AML-193 (cell line): ENCODE measurements around the gene AGAP1.
A peak's percentile ranks its signal among the peaks of the same experiment; 100 is the strongest.
"Not testable (repeated sequence)": the region's sequence is repeated elsewhere in the genome, so short reads cannot be mapped to it uniquely, and the experiment has no call there.

Source experiments
- DNase-seq, 2 experiments: peaks; one replicate each; lab custom pipeline; 2025; lab: John Stamatoyannopoulos, UW

Gene AGAP1

GRCh38 chr2:235592430-235592829, 98.6 kb downstream of the AGAP1 start:
- DNase-seq: no peak

- DNase-seq: no peak
These were observed 99.0 kb downstream of the AGAP1 start for GRCh38 chr2:235592836-235593235.

GRCh38 chr2:235594041-235594440, 100.2 kb downstream of the AGAP1 start:
- DNase-seq: peak; percentile 54 to 61

- DNase-seq: no peak
These were observed 101.1 kb downstream of the AGAP1 start for GRCh38 chr2:235594964-235595363.

GRCh38 chr2:235595422-235596010, 101.7 kb downstream of the AGAP1 start:
- DNase-seq: peak; percentile 8 to 26

- DNase-seq: no peak
These were observed 102.4 kb downstream of the AGAP1 start for GRCh38 chr2:235596272-235596671.

GRCh38 chr2:235597081-235597615, 103.3 kb downstream of the AGAP1 start:
- no peak for DNase-seq

- DNase-seq: no peak
These were observed 104.2 kb downstream of the AGAP1 start for GRCh38 chr2:235598026-235598425.

- DNase-seq: no peak
These were observed 105.0 kb downstream of the AGAP1 start for GRCh38 chr2:235598532-235599531.

- DNase-seq: no peak
These were observed 105.9 kb downstream of the AGAP1 start for GRCh38 chr2:235599596-235600338.

GRCh38 chr2:235600406-235600805, 106.6 kb downstream of the AGAP1 start:
- no peak for DNase-seq

GRCh38 chr2:235600926-235601325, 107.1 kb downstream of the AGAP1 start:
- DNase-seq: no peak

GRCh38 chr2:235601960-235602704, 108.3 kb downstream of the AGAP1 start:
- no peak for DNase-seq

GRCh38 chr2:235602971-235603370, 109.1 kb downstream of the AGAP1 start:
- not testable (repeated sequence) for DNase-seq

- no peak for DNase-seq
These were observed 109.8 kb downstream of the AGAP1 start for GRCh38 chr2:235603659-235604058.

- no peak for DNase-seq
These were observed 111.6 kb downstream of the AGAP1 start for GRCh38 chr2:235605312-235606003.

GRCh38 chr2:235606004-235606715, 112.3 kb downstream of the AGAP1 start:
- no peak for DNase-seq

- no peak for DNase-seq
These were observed 113.8 kb downstream of the AGAP1 start for GRCh38 chr2:235607546-235608199.

GRCh38 chr2:235608200-235608887, 114.5 kb downstream of the AGAP1 start:
- DNase-seq: no peak
